SK-N-SH treated with all-trans-retinoic acid at 6 μM for 48 hours (cell line): ENCODE measurements around the gene NCKAP5.

Source experiments
- ARNTL ChIP-seq: fragments of 450-650 bp; formaldehyde crosslinking; IDR thresholded peaks from 2 replicates; pipeline ENCODE4 v1.5.0; 2020; ENCODE audit warnings: low read depth, mild to moderate bottlenecking, moderate library complexity, borderline replicate concordance
- CSDC2 ChIP-seq: fragments of 250-450 bp; sonication (Bioruptor Pico); IDR thresholded peaks from 2 replicates; pipeline ENCODE4 v1.5.0; 2020; ENCODE audit warnings: mild to moderate bottlenecking, moderate library complexity
- ESRRG ChIP-seq: fragments of 250-450 bp; sonication (Bioruptor Pico); IDR thresholded peaks from 2 replicates; pipeline ENCODE4 v1.6.1; 2021; ENCODE audit warnings: mild to moderate bottlenecking
- GLIS3 ChIP-seq: fragments of 250-450 bp; sonication (Bioruptor Pico); IDR thresholded peaks from 2 replicates; pipeline ENCODE4 v1.5.0; 2020; ENCODE audit warnings: mild to moderate bottlenecking, moderate library complexity
- POU6F1 ChIP-seq: fragments of 250-450 bp; sonication (Bioruptor Pico); IDR thresholded peaks from 2 replicates; pipeline ENCODE4 v1.8.0; 2021; ENCODE audit warnings: low read depth, mild to moderate bottlenecking, moderate library complexity, borderline replicate concordance
- PPARA ChIP-seq: fragments of 250-450 bp; sonication (Bioruptor Pico); IDR thresholded peaks from 2 replicates; pipeline ENCODE4 v1.5.0; 2020; ENCODE audit warnings: mild to moderate bottlenecking, borderline replicate concordance
- ZFP3 ChIP-seq: fragments of 250-450 bp; sonication (Bioruptor Pico); IDR thresholded peaks from 2 replicates; pipeline ENCODE4 v1.5.0; 2020; ENCODE audit warnings: mild to moderate bottlenecking, moderate library complexity
- TF ChIP-seq, protein P1 (sequence below): fragments of 250-450 bp; sonication (Bioruptor Pico); IDR thresholded peaks from 2 replicates; pipeline ENCODE4 v1.5.1; 2020; ENCODE audit warnings: low read depth, mild to moderate bottlenecking, moderate library complexity
- TF ChIP-seq, protein P2 (sequence below): fragments of 250-450 bp; sonication (Bioruptor Pico); IDR thresholded peaks from 2 replicates; pipeline ENCODE4 v1.5.1; 2021; ENCODE audit warnings: mild to moderate bottlenecking, moderate library complexity

DNA sequence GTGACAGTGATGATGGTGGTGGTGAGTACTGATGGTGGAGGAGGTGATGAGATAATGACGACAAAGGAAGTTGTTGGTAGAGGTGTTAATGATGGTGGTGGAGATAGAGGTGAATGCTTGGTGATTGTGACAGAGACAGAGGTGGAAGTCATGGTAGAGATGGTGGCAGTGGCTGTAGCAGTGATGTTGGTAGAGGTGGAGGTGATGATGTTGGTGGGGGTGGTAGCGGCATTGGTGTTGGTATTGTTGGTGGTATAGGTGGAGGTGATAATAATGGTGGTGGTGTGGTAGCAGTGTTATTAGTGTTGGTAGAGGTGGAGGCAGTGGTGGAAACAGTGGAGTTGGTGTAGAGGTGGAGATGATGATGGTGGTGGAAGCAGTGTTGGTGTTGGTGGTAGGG lies 934.6 kb downstream of the NCKAP5 start:
- TF ChIP-seq, protein P1, sequence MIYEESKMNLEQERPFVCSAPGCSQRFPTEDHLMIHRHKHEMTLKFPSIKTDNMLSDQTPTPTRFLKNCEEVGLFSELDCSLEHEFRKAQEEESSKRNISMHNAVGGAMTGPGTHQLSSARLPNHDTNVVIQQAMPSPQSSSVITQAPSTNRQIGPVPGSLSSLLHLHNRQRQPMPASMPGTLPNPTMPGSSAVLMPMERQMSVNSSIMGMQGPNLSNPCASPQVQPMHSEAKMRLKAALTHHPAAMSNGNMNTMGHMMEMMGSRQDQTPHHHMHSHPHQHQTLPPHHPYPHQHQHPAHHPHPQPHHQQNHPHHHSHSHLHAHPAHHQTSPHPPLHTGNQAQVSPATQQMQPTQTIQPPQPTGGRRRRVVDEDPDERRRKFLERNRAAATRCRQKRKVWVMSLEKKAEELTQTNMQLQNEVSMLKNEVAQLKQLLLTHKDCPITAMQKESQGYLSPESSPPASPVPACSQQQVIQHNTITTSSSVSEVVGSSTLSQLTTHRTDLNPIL (CRISPR knock-in tag) = no peak
- no peak for TF ChIP-seq PPARA (CRISPR knock-in tag)
- no peak for TF ChIP-seq ESRRG (CRISPR knock-in tag)
- TF ChIP-seq GLIS3 (CRISPR knock-in tag) = no peak
- TF ChIP-seq CSDC2 (CRISPR knock-in tag) = no peak
- TF ChIP-seq POU6F1 = no peak
- no peak for TF ChIP-seq ARNTL (CRISPR knock-in tag)
- TF ChIP-seq, protein P2, sequence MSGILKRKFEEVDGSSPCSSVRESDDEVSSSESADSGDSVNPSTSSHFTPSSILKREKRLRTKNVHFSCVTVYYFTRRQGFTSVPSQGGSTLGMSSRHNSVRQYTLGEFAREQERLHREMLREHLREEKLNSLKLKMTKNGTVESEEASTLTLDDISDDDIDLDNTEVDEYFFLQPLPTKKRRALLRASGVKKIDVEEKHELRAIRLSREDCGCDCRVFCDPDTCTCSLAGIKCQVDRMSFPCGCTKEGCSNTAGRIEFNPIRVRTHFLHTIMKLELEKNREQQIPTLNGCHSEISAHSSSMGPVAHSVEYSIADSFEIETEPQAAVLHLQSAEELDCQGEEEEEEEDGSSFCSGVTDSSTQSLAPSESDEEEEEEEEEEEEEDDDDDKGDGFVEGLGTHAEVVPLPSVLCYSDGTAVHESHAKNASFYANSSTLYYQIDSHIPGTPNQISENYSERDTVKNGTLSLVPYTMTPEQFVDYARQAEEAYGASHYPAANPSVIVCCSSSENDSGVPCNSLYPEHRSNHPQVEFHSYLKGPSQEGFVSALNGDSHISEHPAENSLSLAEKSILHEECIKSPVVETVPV = no peak
- TF ChIP-seq ZFP3 (CRISPR knock-in tag) = no peak
